ENCODE results near the gene LYZL4. TPM values are rescaled to one million over a fixed set of nuclear protein-coding genes. Genes with fewer than 3 reads are reported as not detected.

LYZL4 gene
- total RNA-seq, 1 experiment from 2014 or later, result not detected

DNA sequence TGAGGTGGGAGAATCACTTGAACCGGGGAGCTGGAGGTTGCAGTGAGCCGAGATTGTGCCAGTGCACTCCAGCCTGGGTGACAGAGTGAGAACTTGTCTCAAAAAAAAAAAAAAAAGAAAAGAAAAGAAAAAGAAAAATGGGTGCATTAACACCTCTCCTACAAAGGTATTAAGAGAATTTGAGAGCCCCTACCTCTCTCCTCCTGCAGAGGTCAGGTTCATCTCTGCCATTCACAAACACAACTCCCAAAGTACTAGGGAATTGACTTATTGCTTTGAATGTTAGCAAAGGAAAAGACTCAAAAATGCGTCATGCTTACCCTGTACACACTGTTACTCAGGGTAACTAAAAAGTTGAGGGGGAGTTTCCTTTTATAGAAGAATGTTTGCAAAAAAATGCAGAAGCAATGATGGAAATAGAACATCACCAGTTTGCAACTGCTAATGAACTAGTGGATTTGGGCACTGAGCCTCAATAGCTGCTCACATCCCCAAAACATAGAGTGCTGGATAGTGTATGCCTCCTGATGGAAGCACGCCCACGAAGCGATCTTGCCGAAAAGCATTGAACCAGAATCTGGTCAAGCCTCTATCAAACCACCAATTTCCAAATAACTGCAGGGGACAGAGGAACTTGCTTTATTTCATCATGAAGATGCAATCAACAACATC, 15.5 kb upstream of the LYZL4 start:
- no peak for TF ChIP-seq CTCF (IDR thresholded peaks at IDR 0.05)
- TF ChIP-seq, protein P1, sequence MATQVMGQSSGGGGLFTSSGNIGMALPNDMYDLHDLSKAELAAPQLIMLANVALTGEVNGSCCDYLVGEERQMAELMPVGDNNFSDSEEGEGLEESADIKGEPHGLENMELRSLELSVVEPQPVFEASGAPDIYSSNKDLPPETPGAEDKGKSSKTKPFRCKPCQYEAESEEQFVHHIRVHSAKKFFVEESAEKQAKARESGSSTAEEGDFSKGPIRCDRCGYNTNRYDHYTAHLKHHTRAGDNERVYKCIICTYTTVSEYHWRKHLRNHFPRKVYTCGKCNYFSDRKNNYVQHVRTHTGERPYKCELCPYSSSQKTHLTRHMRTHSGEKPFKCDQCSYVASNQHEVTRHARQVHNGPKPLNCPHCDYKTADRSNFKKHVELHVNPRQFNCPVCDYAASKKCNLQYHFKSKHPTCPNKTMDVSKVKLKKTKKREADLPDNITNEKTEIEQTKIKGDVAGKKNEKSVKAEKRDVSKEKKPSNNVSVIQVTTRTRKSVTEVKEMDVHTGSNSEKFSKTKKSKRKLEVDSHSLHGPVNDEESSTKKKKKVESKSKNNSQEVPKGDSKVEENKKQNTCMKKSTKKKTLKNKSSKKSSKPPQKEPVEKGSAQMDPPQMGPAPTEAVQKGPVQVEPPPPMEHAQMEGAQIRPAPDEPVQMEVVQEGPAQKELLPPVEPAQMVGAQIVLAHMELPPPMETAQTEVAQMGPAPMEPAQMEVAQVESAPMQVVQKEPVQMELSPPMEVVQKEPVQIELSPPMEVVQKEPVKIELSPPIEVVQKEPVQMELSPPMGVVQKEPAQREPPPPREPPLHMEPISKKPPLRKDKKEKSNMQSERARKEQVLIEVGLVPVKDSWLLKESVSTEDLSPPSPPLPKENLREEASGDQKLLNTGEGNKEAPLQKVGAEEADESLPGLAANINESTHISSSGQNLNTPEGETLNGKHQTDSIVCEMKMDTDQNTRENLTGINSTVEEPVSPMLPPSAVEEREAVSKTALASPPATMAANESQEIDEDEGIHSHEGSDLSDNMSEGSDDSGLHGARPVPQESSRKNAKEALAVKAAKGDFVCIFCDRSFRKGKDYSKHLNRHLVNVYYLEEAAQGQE (IDR thresholded peaks at IDR 0.05; ENCODE audit: insufficient read depth in 1 of 2, low read depth in 2 of 2, low read length in 1 of 2), result no peak
- no peak for TF ChIP-seq SIN3A (IDR thresholded peaks at IDR 0.05; ENCODE audit: borderline replicate concordance, insufficient read depth, low read depth, low read length)
- no peak for TF ChIP-seq POLR2AphosphoS5 (IDR thresholded peaks at IDR 0.05; ENCODE audit: low read depth, low read length)
- TF ChIP-seq TCF7L2 (IDR thresholded peaks at IDR 0.05; ENCODE audit: low read depth, low read length), result no peak
- in situ Hi-C loops (cut with HindIII; ENCODE audit: low pct_unique_long_range_greater_than_20kb, low sequenced_read_pairs), result no loop called here
- intact Hi-C loops (cut with micrococcal nuclease; ENCODE audit: unreplicated experiment), result no loop called here

GRCh38 chr3:42424911-42425310, 14.5 kb upstream of the LYZL4 start:
- intact Hi-C loops (cut with micrococcal nuclease; ENCODE audit: unreplicated experiment), result no loop called here
- H3K4me1 ChIP-seq (ENCODE audit: control insufficient read depth, insufficient read depth, low read length), result no peaks in the 10 kb centered on the region
- in situ Hi-C loops (cut with HindIII; ENCODE audit: low pct_unique_long_range_greater_than_20kb, low sequenced_read_pairs), result no loop called here
- CTCF ChIA-PET, result interaction anchor here (0.6 kb wide), 1 partner anchor 22 kb away, joined by 3 read pairs; no protein-coding TSS in a partner anchor
- no peaks in the 10 kb centered on the region for H3K9me3 ChIP-seq (ENCODE audit: control insufficient read depth, insufficient read depth, low read depth, low read length)
- no peaks in the 10 kb centered on the region for H3K27me3 ChIP-seq (ENCODE audit: control insufficient read depth, insufficient read depth, low read length)
- no peak overlapping the region for H3K4me3 ChIP-seq (ENCODE audit: low read depth in 2 of 2, low read length in 2 of 2)
- BruUV-seq (replicated peaks), result no TSS peak
- no peaks in the 10 kb centered on the region for H3K36me3 ChIP-seq (ENCODE audit: control insufficient read depth, insufficient read depth, low read length)
- DNase-seq (ENCODE audit: low read depth, low spot score) (no peak), ATAC-seq (no peak)
- H3K27ac ChIP-seq (ENCODE audit: low read length), result no peak overlapping the region
- TF ChIP-seq, protein P1 (IDR thresholded peaks at IDR 0.05; ENCODE audit: insufficient read depth in 1 of 2, low read depth in 2 of 2, low read length in 1 of 2), result no peak
- TF ChIP-seq SIN3A (IDR thresholded peaks at IDR 0.05; ENCODE audit: borderline replicate concordance, insufficient read depth, low read depth, low read length) (no peak), POLR2AphosphoS5 (IDR thresholded peaks at IDR 0.05; ENCODE audit: low read depth, low read length) (no peak), CTCF (IDR thresholded peaks at IDR 0.05) (no peak), TCF7L2 (IDR thresholded peaks at IDR 0.05; ENCODE audit: low read depth, low read length) (no peak)
- POLR2A ChIA-PET, result no interaction called here

More for the DNA sequence above, 15.5 kb upstream of the LYZL4 start:
- Histone ChIP-seq H3K27me3 (ENCODE audit: control insufficient read depth, insufficient read depth, low read length) (no peaks in the 10 kb centered on the region), H3K27ac (ENCODE audit: low read length) (no peak overlapping the region), H3K36me3 (ENCODE audit: control insufficient read depth, insufficient read depth, low read length) (no peaks in the 10 kb centered on the region), H3K9me3 (ENCODE audit: control insufficient read depth, insufficient read depth, low read depth, low read length) (no peaks in the 10 kb centered on the region), H3K4me3 (ENCODE audit: low read depth in 2 of 2, low read length in 2 of 2) (no peak overlapping the region), H3K4me1 (ENCODE audit: control insufficient read depth, insufficient read depth, low read length) (no peaks in the 10 kb centered on the region)
- POLR2A ChIA-PET, result no interaction called here
- no peak for ATAC-seq
- CTCF ChIA-PET, result no interaction called here
- no peak for DNase-seq (ENCODE audit: low read depth, low spot score)
- no TSS peak for BruUV-seq (replicated peaks)
